Limb (tissue), 2 donors: ENCODE measurements around the gene CGB3.
A peak's percentile ranks its signal among the peaks of the same experiment; 100 is the strongest.

Experiments used
- DNase-seq, 2 donors: peaks; one replicate each; pipeline ENCODE4 v3.0.0-alpha.2; 2016; ENCODE audit errors: extremely low spot score in 2 of 2

CGB3 gene

DNA sequence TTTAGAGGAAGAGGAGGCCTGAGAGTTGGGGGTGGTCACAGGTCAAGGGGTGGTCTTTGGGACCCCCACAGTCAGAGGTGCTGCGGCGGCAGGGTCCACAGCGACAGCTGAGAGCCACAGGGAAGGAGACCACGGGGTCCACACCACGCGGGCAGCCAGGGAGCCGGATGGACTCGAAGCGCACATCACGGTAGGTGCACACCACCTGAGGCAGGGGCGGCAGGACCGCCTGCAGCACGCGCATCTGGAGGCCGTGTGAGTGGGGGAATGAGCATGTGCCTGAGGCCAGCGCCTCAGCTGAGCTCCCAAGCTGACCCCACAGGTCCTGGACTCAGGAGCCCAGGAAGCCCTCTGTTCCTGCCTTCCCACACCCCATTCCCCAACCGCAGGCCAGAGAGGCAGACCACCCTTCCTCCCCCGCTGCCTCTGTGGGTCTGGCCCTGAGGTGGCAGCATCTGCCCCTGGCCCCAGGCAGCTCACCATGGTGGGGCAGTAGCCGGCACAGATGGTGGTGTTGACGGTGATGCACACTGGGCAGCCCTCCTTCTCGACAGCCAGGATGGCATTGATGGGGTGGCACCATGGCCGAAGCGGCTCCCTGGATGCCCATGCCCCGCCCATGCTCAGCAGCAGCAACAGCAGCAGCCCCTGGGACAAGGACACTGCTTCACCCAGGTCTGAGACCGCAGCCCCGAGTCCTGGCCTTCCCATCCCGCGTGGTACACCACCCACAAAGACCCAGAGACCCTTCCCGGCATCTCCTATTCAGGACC, 7.9 kb downstream of the CGB3 start:
- DNase-seq = no peak

GRCh38 chr19:49014870-49015255, 9.3 kb downstream of the CGB3 start:
- no peak for DNase-seq

DNA sequence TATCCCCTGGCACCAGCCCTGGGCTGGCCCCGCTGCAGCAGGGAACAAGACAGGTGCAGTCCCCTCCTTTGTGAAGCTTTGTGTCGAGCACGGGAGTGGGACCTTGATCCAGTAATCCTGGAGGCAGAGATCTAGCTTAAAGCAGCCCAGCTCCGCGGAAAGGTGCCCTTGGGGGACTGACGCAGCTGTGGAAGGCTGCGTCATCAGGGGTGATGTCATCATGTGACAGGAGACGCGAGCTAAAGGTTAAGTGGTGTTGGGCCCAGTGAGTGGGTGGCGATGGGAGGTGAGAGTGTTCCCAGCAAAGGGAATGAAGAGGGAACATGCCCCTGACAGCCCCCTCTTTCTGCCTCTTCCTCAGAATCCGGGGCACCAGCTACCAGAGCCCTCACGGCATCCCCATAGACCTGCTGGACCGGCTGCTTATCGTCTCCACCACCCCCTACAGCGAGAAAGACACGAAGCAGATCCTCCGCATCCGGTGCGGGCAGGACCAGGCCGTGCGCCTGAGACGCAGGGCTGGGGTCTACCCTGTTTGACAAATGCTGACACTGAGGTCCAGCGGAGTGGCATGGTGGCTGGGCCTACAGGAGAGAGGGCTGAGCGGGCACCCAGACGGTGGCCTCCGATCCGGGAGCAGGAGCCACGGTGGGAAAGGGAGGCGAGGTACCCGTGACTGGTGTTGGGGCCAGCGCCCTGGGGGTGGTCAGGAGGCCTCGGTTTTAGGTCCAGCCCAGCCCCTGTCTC, 9.8 kb downstream of the CGB3 start:
- no peak for DNase-seq

GRCh38 chr19:49011194-49011593, 12.9 kb downstream of the CGB3 start:
- no peak for DNase-seq

DNA sequence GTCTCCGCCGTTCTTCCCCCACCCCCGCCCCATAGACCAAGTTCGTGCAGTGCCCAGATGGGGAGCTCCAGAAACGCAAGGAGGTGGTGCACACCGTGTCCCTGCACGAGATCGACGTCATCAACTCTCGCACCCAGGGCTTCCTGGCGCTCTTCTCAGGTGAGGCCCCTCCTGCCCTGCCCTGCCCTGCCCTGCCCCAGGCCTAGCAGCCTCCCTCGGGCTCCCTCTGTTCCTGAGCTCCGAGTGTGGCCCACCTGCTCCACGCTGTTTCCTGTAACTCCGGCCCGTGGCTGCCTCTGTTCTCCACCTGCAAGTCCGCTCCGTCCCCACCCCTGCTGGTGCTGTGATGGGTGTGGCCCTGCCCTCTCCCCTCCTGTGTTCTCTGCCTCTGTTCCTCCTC, 13.7 kb downstream of the CGB3 start:
- no peak for DNase-seq

DNA sequence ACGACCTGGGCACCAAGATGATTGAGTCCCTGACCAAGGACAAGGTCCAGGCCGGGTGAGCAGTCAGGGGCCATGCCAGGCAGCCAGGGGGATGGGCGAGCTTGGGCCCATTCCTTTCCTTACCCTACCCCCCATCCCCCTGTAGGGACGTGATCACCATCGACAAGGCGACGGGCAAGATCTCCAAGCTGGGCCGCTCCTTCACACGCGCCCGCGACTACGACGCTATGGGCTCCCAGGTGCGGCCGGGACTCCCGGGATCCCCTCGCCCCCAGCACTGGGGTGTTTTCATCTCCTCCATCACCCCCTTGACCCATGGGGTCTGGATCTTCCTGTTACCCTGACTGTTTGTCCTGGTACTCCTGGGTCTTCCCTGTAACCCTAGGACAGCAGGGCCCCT, 14.3 kb downstream of the CGB3 start:
- DNase-seq = no peak

DNA sequence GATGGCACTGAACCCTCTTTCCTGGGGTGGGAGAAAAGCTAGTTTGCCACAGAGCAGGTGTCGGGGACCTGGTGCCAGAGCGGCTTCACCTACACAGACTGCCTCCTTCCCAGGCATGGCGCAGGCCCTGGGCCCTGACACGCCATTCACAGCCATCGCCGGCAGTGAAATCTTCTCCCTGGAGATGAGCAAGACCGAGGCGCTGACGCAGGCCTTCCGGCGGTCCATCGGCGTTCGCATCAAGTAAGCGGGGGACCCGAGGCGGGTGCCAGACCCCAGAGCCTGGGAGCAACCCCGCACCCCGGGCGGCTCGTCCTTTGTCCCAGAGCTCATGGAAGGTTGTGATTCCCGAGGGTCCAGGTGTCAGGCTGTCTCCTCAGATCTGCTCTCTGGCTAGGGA, 17.2 kb downstream of the CGB3 start:
- no peak for DNase-seq

GRCh38 chr19:49004964-49005614, 19.0 kb downstream of the CGB3 start:
- DNase-seq = no peak

- DNase-seq = no peak
Measured at GRCh38 chr19:49004133-49004532, 20.0 kb downstream of the CGB3 start.

DNA sequence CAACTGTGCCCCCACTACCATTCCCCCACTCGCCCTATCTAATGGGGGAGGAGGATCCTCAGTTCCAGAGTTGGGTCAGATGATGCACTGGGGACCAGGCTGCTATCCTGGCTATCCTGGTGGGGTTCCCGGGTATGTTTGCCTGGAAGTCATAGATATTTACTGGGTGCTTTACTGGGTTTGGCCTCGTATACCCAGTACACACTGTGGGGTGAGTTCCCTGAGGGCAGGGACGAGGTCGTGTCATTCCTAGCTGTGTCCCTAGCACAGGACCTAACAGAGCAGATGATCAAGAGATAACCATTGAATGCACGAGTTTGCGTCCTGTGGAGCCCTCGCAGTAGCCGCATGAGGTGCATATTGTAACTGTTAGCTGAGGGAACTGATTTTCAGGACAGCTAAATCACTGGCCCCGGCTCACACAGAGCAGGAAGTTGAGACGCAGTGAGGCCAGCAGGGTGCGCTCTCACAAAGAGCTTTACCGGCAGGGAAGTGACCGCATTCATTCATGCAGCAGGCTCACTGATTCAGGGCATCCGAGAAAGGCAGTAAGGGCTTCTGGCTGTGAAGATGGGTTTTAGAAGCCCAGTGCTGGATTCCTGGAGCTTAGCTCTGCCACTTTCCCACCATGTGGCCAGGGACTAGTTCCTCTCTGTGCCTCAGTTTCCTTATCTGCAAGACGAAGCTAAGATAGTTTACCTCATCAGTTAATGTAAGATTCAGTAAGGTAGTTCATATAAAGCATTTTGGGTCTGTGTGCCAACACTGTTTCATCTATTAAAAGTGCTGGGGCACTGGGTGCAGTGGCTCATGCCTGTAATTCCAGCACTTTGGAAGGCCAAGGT, 24.4 kb downstream of the CGB3 start:
- DNase-seq = peak; percentile 18 to 60

DNA sequence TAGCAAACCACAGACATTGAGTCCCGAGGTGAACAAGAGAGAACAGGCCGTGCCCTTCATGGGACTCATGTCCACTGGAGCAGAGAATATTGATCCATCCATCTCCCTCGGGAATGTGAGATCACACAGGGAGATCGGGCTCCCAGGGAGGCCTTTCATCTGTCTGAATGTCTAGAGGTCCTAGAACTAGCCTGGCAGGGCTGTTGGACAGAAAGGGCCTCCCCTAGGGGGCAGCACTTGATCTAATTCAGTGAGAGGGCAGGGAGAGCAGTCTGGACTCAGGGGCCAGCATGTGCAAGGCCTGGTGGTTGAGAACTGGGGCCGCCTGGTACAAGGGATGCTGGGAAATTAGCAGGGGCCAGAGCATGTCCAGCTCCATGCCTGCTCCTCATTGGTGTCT, 26.2 kb downstream of the CGB3 start:
- DNase-seq = no peak

DNA sequence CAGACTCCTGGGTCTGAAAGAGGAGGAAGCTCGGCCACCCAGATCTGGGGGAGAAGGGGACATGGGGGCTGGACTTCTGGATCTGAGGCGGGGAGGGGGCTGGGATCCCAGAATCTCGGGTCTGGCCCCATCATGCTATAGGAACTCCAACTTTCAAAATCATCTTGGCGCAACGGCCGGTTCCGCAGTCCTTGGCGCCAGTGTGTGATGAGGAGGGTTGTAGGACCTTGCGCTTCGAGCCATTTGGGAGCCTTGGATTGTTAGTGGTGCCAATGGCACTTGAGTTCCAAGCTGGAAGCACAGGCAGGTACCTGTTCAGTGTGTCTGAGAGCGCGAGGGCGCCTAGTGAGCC, 30.1 kb downstream of the CGB3 start:
- no peak for DNase-seq

GRCh38 chr19:48993175-48994034, 30.7 kb downstream of the CGB3 start, which contains the start of the genes GYS1 and RUVBL2:
Gene GYS1, minus strand, starts transcription at chr19:48993309. Its CDS starts 197 bp downstream, at chr19:48993112.
Gene RUVBL2, plus strand, starts transcription at chr19:48993887. Its CDS starts 25 bp downstream, at chr19:48993912.
- peak; percentile 99 to 100 for DNase-seq

DNA sequence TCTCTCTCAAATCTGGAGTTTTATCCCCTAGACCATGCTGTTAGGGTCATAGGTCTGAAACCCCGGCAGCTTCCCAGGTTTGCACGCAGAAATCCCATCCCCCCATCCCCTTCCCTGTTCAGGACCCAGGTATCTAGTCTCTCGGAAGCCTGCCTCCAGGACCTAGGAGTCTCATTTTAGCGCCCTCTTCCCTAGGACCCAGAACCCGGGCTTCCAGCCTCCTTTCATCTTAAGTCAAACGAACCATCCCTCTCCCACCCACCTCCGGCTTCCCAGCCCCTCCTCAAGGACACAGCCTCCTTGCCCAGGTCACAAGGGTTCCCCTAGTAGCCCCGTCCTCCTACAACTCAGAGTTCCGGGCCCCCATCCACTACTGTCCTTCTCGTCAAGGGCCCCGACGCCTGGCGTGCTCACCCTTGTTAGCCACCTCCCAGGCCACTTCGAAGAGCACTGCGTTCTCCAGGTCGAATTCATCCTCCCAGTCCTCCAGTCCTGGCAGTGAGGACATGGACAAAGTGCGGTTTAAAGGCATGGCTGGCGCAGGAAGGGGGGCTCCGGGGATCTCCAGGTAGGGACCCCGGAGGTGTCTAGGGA, 31.5 kb downstream of the CGB3 start:
- DNase-seq = no peak

- peak; percentile 39 to 59 for DNase-seq
Measured at GRCh38 chr19:48991873-48992580, 32.1 kb downstream of the CGB3 start.

- DNase-seq = no peak
Measured at GRCh38 chr19:48991011-48991609, 33.0 kb downstream of the CGB3 start.

- no peak for DNase-seq
Measured at GRCh38 chr19:48990400-48990799, 33.7 kb downstream of the CGB3 start.

DNA sequence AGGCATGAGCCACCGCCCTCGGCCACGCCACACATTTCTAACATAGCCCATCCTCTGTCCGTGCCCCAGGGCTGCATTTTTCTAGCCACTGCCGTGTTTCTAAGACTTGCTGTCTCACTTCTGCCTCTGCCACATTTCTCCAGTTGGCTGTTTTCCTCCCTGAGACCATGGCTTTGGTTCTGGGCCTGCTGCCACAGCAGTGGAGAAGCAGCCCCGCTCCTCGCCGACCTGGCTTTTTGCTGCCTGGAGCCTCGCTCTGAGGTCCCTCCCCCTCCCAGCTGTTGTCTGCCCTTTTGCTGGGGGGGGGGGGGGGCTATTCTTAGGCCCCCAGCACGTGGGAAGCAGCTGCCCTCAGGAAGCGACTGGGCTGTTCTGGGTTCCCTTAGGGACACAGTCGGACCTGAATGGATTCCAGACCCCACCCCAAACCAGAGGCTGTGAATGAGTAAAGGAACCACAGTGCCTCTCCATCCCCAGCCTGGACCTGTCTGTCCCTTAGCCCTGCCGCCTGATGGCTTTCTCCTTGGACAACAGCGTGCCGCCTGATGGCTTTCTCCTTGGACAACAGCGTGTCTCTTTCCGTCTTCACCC, 34.3 kb downstream of the CGB3 start:
- DNase-seq = no peak

DNA sequence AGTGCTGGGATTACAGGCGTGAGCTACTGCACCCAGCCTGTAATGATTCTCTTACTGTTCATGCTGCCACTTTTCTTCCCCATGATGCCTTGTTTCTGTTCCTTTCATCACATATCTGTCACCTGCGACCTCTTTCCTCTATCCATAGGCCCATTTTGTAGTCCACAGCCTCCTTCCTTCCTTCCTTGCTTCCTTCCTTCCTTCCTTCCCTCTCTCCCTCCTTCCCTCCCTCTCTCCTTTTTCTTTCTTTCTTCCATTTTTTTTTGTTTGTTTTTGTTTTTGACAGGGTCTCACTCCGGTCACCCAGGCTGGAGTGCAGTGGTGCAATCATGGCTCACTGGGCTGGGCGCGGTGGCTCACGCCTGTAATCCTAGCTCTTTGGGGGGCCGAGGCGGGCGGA, 35.3 kb downstream of the CGB3 start:
- DNase-seq = no peak
